GM18507 (cell line): ENCODE results near the gene MCM6.
A peak's percentile ranks its signal among the peaks of the same experiment; 100 is the strongest.
"Not testable (repeated sequence)": the region's sequence is repeated elsewhere in the genome, so short reads cannot be mapped to it uniquely, and the experiment has no call there.

Experiments used
- DNase-seq: peaks from one replicate; pipeline ENCODE4 v3.0.0; 2011; ENCODE audit warnings: low read depth; ENCODE audit not compliant: insufficient read length; ENCODE audit errors: extremely low spot score
- FAIRE-seq: peaks from 2 replicates; lab custom pipeline; 2011; peaks lifted over from hg19 to GRCh38; lab: Jason Lieb, UNC

Gene MCM6

GRCh38 chr2:135796606-135797005 is 79.6 kb downstream of the MCM6 start:
- FAIRE-seq: no peak
- DNase-seq: no peak

- not testable (repeated sequence) for FAIRE-seq, DNase-seq
Observed at GRCh38 chr2:135795641-135796040, 80.6 kb downstream of the MCM6 start.

- no peak for DNase-seq
- peak; percentile 21 for FAIRE-seq
Observed at GRCh38 chr2:135792401-135793150, 83.7 kb downstream of the MCM6 start.

GRCh38 chr2:135791418-135792190 is 84.6 kb downstream of the MCM6 start:
- DNase-seq (no peak), FAIRE-seq (no peak)

- FAIRE-seq (no peak), DNase-seq (no peak)
Observed at GRCh38 chr2:135790423-135790822, 85.8 kb downstream of the MCM6 start.
